IPS-18c (cell line): ENCODE data around the gene DEFB113.

Experiments used
- H3K4me3 ChIP-seq: 2 replicates; pipeline ENCODE4 v1.7.0; 2013; ENCODE audit warnings: low read depth, mild to moderate bottlenecking, low read length, moderate library complexity; ENCODE audit not compliant: insufficient read depth
- H3K9me3 ChIP-seq: one replicate; pipeline ENCODE4 v1.6.1; 2013; ENCODE audit warnings: mild to moderate bottlenecking, low read length, moderate library complexity; ENCODE audit not compliant: control insufficient read depth, insufficient read depth

The DEFB113 gene

GRCh38 chr6:49969605-49970004, at the start of gene DEFB113:
DEFB113 (minus strand) TSS chr6:49969625; CDS start chr6:49969625, 0 bp downstream.
- Histone ChIP-seq H3K9me3 (no peaks in the 10 kb centered on the region), H3K4me3 (no peak within 1 kb of the TSS)

- Histone ChIP-seq H3K9me3 (no peaks in the 10 kb centered on the region), H3K4me3 (no peak overlapping the region)
These were observed 38.4 kb upstream of the DEFB113 start for GRCh38 chr6:50007819-50008218.

- Histone ChIP-seq H3K9me3 (no peaks in the 10 kb centered on the region), H3K4me3 (no peak overlapping the region)
These were observed 33.7 kb upstream of the DEFB113 start for GRCh38 chr6:50003139-50003538.

- H3K4me3 ChIP-seq, result no peak overlapping the region
- H3K9me3 ChIP-seq, result no peaks in the 10 kb centered on the region
These were observed 25.9 kb upstream of the DEFB113 start for GRCh38 chr6:49995278-49995677.

DNA sequence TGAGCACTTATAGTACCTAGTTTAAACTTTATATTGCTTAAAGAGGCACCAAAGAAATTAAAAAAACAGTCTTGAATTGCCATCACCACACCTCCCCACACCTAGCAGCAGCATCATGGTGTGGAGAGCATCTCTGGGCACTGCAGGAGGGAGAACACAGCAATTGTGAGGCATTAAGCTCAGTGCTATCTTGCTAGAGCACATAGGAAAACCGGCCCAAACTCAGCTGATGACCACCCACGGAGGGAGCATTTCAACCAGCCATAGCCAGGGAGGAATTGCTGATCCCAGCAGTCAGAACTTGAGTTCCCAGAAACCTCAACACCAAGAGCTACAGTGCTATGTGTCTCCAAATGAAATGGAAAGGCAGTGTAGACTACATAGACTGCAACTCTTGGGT, 19.5 kb upstream of the DEFB113 start:
- Histone ChIP-seq H3K4me3 (no peak overlapping the region), H3K9me3 (no peaks in the 10 kb centered on the region)

- H3K4me3 ChIP-seq, result no peak overlapping the region
- H3K9me3 ChIP-seq, result no peaks in the 10 kb centered on the region
These were observed 18.3 kb upstream of the DEFB113 start for GRCh38 chr6:49987749-49988148.

GRCh38 chr6:49986551-49986950, 17.1 kb upstream of the DEFB113 start:
- Histone ChIP-seq H3K4me3 (no peak overlapping the region), H3K9me3 (no peaks in the 10 kb centered on the region)

DNA sequence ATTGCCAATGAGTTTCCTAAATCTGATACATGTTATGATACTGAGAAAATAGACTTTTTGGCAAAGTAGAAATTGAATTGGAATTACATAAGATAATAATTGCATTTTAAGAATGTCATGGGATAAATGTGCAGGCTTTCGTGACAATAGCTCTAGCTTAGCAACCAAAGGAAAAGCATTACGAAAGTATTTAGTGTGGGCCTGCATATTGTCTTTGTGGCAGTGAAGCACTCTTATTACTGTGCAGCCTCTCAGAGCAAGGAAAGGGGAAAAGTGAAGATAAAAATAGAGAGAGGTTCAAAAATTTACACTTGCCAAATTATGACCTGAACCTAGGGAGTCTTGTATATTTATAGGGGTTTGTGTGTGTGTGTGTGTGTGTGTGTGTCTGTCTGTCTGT, 12.6 kb upstream of the DEFB113 start:
- Histone ChIP-seq H3K9me3 (no peaks in the 10 kb centered on the region), H3K4me3 (no peak overlapping the region)

DNA sequence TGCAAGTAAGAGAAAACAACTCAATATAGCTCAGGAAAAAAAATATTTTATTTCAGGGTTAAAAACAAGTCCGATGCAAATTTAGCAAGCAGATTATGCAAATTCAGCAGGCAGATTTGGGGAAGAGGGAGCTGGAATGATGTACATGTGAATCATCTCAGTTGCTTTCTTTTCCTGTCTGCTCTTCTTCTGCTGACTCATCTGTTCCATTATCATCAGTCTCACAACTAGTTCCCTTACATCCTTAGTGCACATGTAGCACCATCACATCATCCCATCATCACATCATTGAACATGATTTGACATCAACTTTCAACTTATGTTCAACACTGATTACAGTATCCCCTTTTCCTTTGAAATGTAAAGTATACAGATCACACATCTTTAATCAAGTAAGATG, 11.5 kb upstream of the DEFB113 start:
- no peak overlapping the region for H3K4me3 ChIP-seq
- H3K9me3 ChIP-seq, result no peaks in the 10 kb centered on the region

- H3K9me3 ChIP-seq, result no peaks in the 10 kb centered on the region
- no peak overlapping the region for H3K4me3 ChIP-seq
These were observed 10.2 kb upstream of the DEFB113 start for GRCh38 chr6:49979584-49979983.

DNA sequence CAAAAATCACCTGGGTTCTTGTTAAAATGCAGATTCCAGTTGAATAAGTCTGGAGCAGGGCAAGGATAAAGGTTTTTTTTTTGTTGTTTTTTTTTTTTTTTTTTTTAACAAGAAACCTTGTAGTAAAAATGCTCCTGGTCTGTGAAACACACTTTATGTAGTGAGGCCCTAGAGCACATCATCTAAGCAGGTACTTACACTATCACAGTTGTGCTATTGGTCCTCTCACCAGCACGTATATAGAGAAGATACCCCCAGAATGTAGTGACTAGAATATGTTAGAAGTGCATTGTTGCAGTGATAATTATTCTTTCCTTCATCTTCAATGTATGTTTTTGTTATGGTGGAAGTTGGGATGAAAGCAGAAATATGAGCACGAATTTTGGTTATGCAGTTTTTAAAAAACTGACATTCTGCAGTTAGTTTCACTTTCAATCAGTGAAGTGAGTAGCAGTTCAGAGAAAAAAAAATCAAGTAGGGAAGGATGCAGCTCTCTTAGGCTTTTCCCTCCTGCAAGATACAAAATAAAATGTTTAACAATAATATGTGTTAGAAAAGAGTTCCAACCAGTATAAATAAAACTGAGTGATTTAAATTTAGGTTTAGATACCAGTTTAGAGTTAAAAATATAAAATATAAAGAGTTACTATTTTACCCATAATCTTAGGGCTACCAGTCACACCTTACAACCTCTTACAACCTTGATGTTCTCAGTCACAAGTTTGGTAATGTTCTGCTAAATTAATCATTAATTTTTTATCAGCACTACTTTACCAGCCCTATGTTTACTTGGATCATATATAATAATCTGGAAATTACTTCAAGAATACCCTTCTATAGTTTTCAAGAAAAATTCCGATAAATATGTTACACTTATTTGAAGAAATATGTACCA, 9.2 kb upstream of the DEFB113 start:
- H3K4me3 ChIP-seq, result no peak overlapping the region
- H3K9me3 ChIP-seq, result no peaks in the 10 kb centered on the region

GRCh38 chr6:49966823-49967222, 2.6 kb downstream of the DEFB113 start:
- no peaks in the 10 kb centered on the region for H3K9me3 ChIP-seq
- H3K4me3 ChIP-seq, result no peak overlapping the region

DNA sequence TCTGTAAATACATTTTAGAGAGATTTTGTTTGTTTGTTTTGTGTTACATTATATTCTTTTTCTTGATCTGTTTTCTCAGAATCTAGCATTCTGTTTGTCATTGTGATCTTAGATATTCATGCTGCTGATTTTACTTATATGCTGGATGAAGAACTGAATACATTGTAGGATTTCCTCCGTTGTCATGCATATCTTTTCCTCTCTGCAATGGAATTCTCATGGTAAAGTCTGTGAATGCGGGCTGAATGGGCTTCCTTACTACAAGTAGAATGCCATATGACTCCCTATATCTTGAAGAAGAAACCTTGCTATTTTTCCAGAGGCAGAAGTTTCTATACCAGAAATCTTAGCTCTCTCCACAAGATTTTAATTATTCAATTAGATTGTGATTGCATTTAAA, 3.1 kb downstream of the DEFB113 start:
- H3K9me3 ChIP-seq, result no peaks in the 10 kb centered on the region
- no peak overlapping the region for H3K4me3 ChIP-seq

DNA sequence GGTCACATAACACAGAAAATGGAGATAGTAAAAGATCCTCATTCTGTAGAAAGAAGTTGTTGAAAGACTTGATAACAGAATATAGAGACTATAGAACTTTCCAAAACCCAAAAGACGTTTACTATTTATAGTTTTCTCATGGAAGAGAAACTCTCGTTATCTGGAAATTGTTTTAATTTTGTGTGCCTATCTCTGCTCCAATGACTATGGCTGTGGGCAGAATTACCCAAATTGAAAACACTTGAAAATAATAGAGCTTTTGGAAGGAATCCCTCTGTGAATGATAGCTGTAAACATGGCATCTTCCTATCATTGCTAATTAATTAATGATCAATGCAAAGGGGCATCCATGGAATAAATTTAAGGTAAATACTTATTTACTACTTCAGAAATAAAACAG, 5.4 kb downstream of the DEFB113 start, which contains the start of gene DEFB114:
Gene DEFB114, minus strand, starts transcription at position 101 of the 400 bp plus-strand sequence. Its CDS starts 59 bp downstream, at position 42.
- H3K9me3 ChIP-seq, result no peaks in the 10 kb centered on the region
- no peak within 1 kb of the TSS for H3K4me3 ChIP-seq

- no peak overlapping the region for H3K4me3 ChIP-seq
- H3K9me3 ChIP-seq, result no peaks in the 10 kb centered on the region
These were observed 11.2 kb downstream of the DEFB113 start for GRCh38 chr6:49958180-49958579.

DNA sequence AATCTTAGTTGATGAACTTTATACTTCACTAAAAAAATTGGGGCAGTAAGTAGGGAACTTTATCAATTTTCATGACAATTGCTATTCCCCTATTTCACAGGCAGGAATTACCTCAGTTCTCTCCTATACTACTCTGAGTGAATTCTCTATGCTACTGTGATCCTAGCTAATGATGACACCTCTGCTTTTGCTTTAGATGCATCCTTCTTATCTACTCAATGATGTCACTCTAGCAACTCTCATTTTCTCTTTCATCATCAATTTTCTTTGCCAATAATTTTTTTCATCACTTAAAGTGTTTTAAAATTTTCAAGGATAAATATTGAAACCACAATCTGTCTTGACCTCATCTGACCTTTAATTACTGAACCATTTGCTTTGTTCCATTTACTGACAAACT, 13.6 kb downstream of the DEFB113 start:
- no peak overlapping the region for H3K4me3 ChIP-seq
- H3K9me3 ChIP-seq, result no peaks in the 10 kb centered on the region

DNA sequence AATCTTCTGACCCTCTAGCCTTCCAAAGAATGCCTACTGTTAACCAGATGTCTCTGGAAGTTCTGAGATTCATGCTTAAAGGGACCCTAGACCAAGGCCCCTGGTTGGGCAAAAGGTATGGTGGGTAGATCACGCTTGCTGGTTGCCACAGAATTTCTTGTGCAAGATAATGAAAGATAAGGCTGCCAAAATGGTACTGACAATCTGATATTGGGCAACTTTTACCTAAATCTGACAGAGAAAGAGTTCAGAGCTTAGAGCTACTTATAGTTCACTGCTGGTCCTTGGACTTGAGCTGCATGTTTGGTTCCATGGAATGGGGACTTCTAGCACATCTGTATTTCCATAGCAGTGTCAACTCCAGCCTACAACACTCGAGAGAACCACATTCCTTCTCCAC, 17.5 kb downstream of the DEFB113 start:
- Histone ChIP-seq H3K9me3 (no peaks in the 10 kb centered on the region), H3K4me3 (no peak overlapping the region)

GRCh38 chr6:49950415-49950751, 19.0 kb downstream of the DEFB113 start:
- no peak overlapping the region for H3K4me3 ChIP-seq
- no peaks in the 10 kb centered on the region for H3K9me3 ChIP-seq

GRCh38 chr6:49949062-49949461, 20.4 kb downstream of the DEFB113 start:
- no peak overlapping the region for H3K4me3 ChIP-seq
- H3K9me3 ChIP-seq, result no peaks in the 10 kb centered on the region
